BE2C (cell line): ENCODE measurements around the gene ADSL.

Experiments
- DNase-seq: peaks from one replicate; pipeline ENCODE4 v3.0.0-alpha.2; 2020
- H3K27me3 ChIP-seq: fragments of 250-450 bp; sonication (Bioruptor Pico); 2 replicates; pipeline ENCODE4 v1.5.1; 2020; ENCODE audit warnings: mild to moderate bottlenecking
- H3K36me3 ChIP-seq: fragments of 250-450 bp; sonication (Bioruptor Pico); 2 replicates; pipeline ENCODE4 v1.5.1; 2020; ENCODE audit warnings: mild to moderate bottlenecking
- H3K4me1 ChIP-seq: fragments of 250-450 bp; sonication (Bioruptor Pico); 2 replicates; pipeline ENCODE4 v1.5.1; 2020
- H3K4me3 ChIP-seq: 2 replicates; pipeline ENCODE4 v1.5.1; 2011; ENCODE audit warnings: low read depth, low read length
- H3K9me3 ChIP-seq: fragments of 250-450 bp; sonication (Bioruptor Pico); 2 replicates; pipeline ENCODE4 v1.5.1; 2020
- TF ChIP-seq, protein P1 (sequence below): IDR thresholded peaks from 2 replicates; pipeline ENCODE4 v1.5.1; 2012; ENCODE audit warnings: mild to moderate bottlenecking, low read depth, low read length

The ADSL gene

GRCh38 chr22:40335358-40335757 is 10.9 kb upstream of the ADSL start:
- TF ChIP-seq, protein P1, sequence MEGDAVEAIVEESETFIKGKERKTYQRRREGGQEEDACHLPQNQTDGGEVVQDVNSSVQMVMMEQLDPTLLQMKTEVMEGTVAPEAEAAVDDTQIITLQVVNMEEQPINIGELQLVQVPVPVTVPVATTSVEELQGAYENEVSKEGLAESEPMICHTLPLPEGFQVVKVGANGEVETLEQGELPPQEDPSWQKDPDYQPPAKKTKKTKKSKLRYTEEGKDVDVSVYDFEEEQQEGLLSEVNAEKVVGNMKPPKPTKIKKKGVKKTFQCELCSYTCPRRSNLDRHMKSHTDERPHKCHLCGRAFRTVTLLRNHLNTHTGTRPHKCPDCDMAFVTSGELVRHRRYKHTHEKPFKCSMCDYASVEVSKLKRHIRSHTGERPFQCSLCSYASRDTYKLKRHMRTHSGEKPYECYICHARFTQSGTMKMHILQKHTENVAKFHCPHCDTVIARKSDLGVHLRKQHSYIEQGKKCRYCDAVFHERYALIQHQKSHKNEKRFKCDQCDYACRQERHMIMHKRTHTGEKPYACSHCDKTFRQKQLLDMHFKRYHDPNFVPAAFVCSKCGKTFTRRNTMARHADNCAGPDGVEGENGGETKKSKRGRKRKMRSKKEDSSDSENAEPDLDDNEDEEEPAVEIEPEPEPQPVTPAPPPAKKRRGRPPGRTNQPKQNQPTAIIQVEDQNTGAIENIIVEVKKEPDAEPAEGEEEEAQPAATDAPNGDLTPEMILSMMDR: no peak
- no peaks in the 10 kb centered on the region for H3K9me3 ChIP-seq
- H3K36me3 ChIP-seq: no peaks in the 10 kb centered on the region
- no peaks in the 10 kb centered on the region for H3K27me3 ChIP-seq
- no peak overlapping the region for H3K4me3 ChIP-seq
- peaks cover 12% of the 10 kb centered on the region for H3K4me1 ChIP-seq
- no peak for DNase-seq

DNA sequence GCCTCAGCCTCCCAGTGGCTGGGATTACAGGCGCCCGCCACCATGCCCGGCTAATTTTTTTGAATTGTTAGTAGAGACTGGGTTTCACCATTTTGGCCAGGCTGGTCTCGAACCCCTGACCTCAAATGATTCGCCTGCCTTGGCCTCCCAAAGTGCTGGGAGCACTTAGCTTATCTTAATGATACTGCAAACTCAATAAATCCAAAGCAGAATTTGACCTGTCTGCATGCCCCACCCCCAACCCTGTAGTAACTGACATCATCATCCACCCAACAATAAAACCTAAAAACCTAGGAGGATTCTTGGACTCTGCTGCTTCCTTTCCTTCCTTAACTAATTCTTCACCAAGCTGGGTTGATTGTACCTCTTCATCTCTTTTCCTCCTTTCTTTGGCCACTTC is 6.3 kb upstream of the ADSL start:
- Histone ChIP-seq H3K4me1 (no peaks in the 10 kb centered on the region), H3K4me3 (no peak overlapping the region), H3K9me3 (no peaks in the 10 kb centered on the region), H3K36me3 (no peaks in the 10 kb centered on the region), H3K27me3 (no peaks in the 10 kb centered on the region)
- TF ChIP-seq, protein P1: no peak
- DNase-seq: no peak

DNA sequence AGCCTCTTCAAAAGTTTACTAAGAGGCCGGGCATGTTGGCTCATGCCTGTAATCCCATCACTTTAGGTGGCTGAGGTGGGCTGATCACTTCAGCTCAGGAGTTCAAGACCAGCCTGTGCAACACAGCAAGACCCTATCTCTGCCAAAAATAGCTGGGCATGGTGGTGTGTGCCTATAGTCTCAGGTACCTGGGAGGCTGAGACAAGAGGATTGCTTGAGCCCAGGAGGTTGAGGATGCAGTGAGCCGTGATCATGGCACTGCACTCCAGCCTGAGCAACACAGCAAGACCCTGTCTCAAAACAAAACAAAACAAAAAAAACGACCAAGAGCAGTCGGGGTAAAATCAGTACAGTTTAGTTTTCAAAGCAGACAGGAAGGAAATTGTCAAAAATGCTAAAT is 4.7 kb upstream of the ADSL start:
- TF ChIP-seq, protein P1: no peak
- no peak for DNase-seq

DNA sequence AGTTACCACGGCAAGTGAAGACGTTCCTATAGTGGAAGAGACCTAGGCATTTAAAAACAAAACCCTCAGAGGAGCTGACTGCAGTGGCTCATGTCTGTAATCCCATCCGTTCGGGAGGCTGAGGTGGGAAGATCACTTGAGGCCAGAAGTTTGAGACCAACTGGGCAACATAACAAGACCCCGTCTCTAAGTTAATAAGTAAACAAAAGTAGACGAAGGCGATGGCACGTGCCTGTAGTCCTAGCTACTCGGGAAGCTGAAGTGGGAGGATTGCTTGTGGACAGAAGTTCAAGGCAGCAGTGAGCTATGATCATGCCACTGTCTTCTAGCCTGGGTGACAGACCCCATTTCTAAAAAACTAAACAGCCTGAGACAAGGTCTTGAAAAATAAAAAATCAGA is 3.8 kb upstream of the ADSL start:
- Histone ChIP-seq H3K27me3 (no peaks in the 10 kb centered on the region), H3K4me1 (no peaks in the 10 kb centered on the region; the same call in 1 of the 2 replicates), H3K4me3 (no peak overlapping the region), H3K9me3 (no peaks in the 10 kb centered on the region), H3K36me3 (no peaks in the 10 kb centered on the region)
- TF ChIP-seq, protein P1: no peak
- DNase-seq: no peak

More for the DNA sequence above, 4.7 kb upstream of the ADSL start:
- H3K9me3 ChIP-seq: no peaks in the 10 kb centered on the region
- H3K27me3 ChIP-seq: no peaks in the 10 kb centered on the region
- no peak overlapping the region for H3K4me3 ChIP-seq
- H3K4me1 ChIP-seq: no peaks in the 10 kb centered on the region
- H3K36me3 ChIP-seq: no peaks in the 10 kb centered on the region

- no peaks in the 10 kb centered on the region for H3K9me3 ChIP-seq
- DNase-seq: no peak
- H3K27me3 ChIP-seq: no peaks in the 10 kb centered on the region
- peaks cover 18% of the 10 kb centered on the region for H3K36me3 ChIP-seq
- TF ChIP-seq, protein P1: no peak
- H3K4me1 ChIP-seq: peaks cover 3% of the 10 kb centered on the region; the same call in 1 of the 2 replicates
- H3K4me3 ChIP-seq: peak overlapping the region; percentile 99
These were observed 1.0 kb upstream of the ADSL start for GRCh38 chr22:40345271-40345670.

DNA sequence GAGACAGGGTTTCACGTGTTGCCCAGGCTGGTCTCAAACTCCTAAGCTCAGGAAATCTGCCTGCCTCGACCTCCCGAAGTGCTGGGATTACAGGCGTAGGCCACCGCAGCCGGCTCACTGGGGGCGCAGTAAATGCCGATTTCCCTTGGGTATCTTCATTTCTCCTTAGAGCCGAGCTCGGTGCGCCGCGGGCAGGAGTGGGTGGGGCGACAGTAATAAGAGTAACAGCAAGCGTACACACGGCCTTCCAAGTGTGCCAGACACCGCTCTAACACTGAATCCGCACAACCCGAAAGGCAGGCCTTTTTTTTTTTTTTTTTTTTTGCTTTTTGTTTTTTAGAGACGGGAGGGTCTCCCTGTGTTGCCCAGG is 500 bp upstream of the ADSL start:
- peak; percentile 60 for DNase-seq
- no peaks in the 10 kb centered on the region for H3K9me3 ChIP-seq
- no peaks in the 10 kb centered on the region for H3K27me3 ChIP-seq
- peaks cover 3% of the 10 kb centered on the region; the same call in 1 of the 2 replicates for H3K4me1 ChIP-seq
- TF ChIP-seq, protein P1: no peak
- H3K36me3 ChIP-seq: peaks cover 24% of the 10 kb centered on the region
- peak overlapping the region; percentile 99 for H3K4me3 ChIP-seq
